K562 (cell line): ENCODE results near the gene ATP6V1F. TPM values are rescaled to one million over a fixed set of nuclear protein-coding genes. Genes with fewer than 3 reads are reported as not detected.

ENCODE experiments used
- ATAC-seq: fragments of 200-7000 bp; cut with Tn5 transposase; 3 replicates; pipeline ENCODE4 v1.9.1; 2020; ENCODE audit warnings: moderate library complexity
- BruUV-seq: library from RNA; stranded (reverse); fragments of 400-500 nt; replicated peaks from 2 replicates; lab custom pipeline; 2021; lab: Mats Ljungman, UMichigan
- CTCF ChIA-PET: fragments of 300-600 bp; formaldehyde crosslinking; extraction: SDS; loops from one replicate; lab custom pipeline; 2021; ENCODE audit warnings: low intra/inter-chr PET ratio; lab: Yijun Ruan, JAX
- POLR2A ChIA-PET: fragments of 300-600, 350-650 bp; sonication (Branson Sonifier 250); formaldehyde crosslinking; extraction: SDS; loops from one replicate; lab custom pipeline; 2021; ENCODE audit warnings: antibody characterized with exemption, inconsistent platforms; lab: Yijun Ruan, JAX
- DNase-seq, 4 experiments: peaks; one replicate each; pipeline versions ENCODE4 v3.0.0 to v3.0.0-alpha.2; 2011 to 2018; ENCODE audit warnings: low spot score in 3 of 4, mixed read lengths in 3 of 4; ENCODE audit errors: extremely low read depth in 1 of 4
- FAIRE-seq: peaks from 2 replicates; lab custom pipeline; 2011; peaks lifted over from hg19 to GRCh38; lab: Jason Lieb, UNC
- H2AFZ ChIP-seq: 2 replicates; pipeline ENCODE4 v1.6.0; 2011; ENCODE audit warnings: low read depth, low read length, control low read depth, inconsistent platforms
- H3K27ac ChIP-seq: fragments of 200-600 bp; 3 replicates; pipeline ENCODE4 v1.8.0; 2011; ENCODE audit warnings: low read depth, mild to moderate bottlenecking, control low read depth, inconsistent platforms, low read length, moderate library complexity, mixed read lengths; ENCODE audit errors: extremely low read depth
- H3K27me3 ChIP-seq, 2 experiments: fragments of 300-600 bp in 1 of 2; 2 replicates in 1 of 2; 3 replicates in 1 of 2; pipeline versions ENCODE4 v1.6.0 to v1.8.0; 2011; ENCODE audit warnings: inconsistent platforms in 2 of 2, low read length in 2 of 2, mild to moderate bottlenecking in 1 of 2, mixed read lengths in 1 of 2, moderate library complexity in 1 of 2; ENCODE audit not compliant: control insufficient read depth in 2 of 2, insufficient read depth in 2 of 2
- H3K36me3 ChIP-seq: fragments of 300-600 bp; 3 replicates; pipeline ENCODE4 v1.8.0; 2011; ENCODE audit warnings: mild to moderate bottlenecking, low read length, inconsistent platforms; ENCODE audit not compliant: control insufficient read depth, insufficient read depth
- H3K4me1 ChIP-seq, 2 experiments: fragments of 200-600 bp in 1 of 2; replicated peaks in 1 of 2; 2 replicates in 1 of 2; 3 replicates in 1 of 2; pipeline versions ENCODE4 v1.5.1 to v1.8.0; 2011; ENCODE audit warnings: inconsistent platforms in 2 of 2, low read length in 2 of 2, mild to moderate bottlenecking in 1 of 2, mixed read lengths in 1 of 2, moderate library complexity in 1 of 2; ENCODE audit not compliant: control insufficient read depth in 2 of 2, insufficient read depth in 2 of 2
- H3K4me2 ChIP-seq: 2 replicates; pipeline ENCODE4 v1.6.1; 2011; ENCODE audit warnings: low read length, control low read depth, inconsistent platforms, mixed read lengths; ENCODE audit not compliant: insufficient read depth
- H3K4me3 ChIP-seq: fragments of 200-600 bp; sonication (generic), shearing (Covaris generic); 2 replicates; pipeline ENCODE4 v1.5.1; 2016; ENCODE audit warnings: control low read depth, inconsistent platforms
- H3K79me2 ChIP-seq: fragments of 200-600 bp; 3 replicates; pipeline ENCODE4 v1.8.0; 2011; ENCODE audit warnings: low read length, inconsistent platforms; ENCODE audit not compliant: control insufficient read depth, insufficient read depth
- H3K9ac ChIP-seq, 2 experiments: 2 replicates each; pipeline versions ENCODE4 v1.6.0 to v1.6.1; 2011; ENCODE audit warnings: low read depth in 2 of 2, low read length in 2 of 2, control low read depth in 1 of 2, inconsistent platforms in 1 of 2, mild to moderate bottlenecking in 1 of 2, mixed read lengths in 1 of 2; ENCODE audit not compliant: insufficient read depth in 1 of 2
- H3K9me1 ChIP-seq: one replicate; pipeline ENCODE4 v1.6.0; 2011; ENCODE audit warnings: inconsistent platforms, mild to moderate bottlenecking, low read length, moderate library complexity; ENCODE audit not compliant: control insufficient read depth, insufficient read depth
- H3K9me3 ChIP-seq: replicated peaks from 2 replicates; pipeline ENCODE4 v1.5.1; 2011; ENCODE audit warnings: low read depth, low read length, inconsistent platforms; ENCODE audit not compliant: control insufficient read depth, insufficient read depth
- H4K20me1 ChIP-seq: replicated peaks from 2 replicates; pipeline ENCODE4 v1.6.1; 2011; ENCODE audit warnings: low read length, inconsistent platforms, mixed read lengths; ENCODE audit not compliant: control insufficient read depth, insufficient read depth
- ATF3 ChIP-seq, 2 experiments: fragments of 450-650 bp in 1 of 2; sonication (generic) in 1 of 2; formaldehyde crosslinking in 1 of 2; IDR thresholded peaks in 1 of 2; conservative IDR thresholded peaks in 1 of 2; 2 replicates each; pipeline versions ENCODE4 v1.6.1 to v1.8.1; 2016 to 2023; ENCODE audit warnings: mild to moderate bottlenecking in 2 of 2, moderate library complexity in 2 of 2, inconsistent platforms in 1 of 2, missing genetic modification reagents in 1 of 2
- ETV6 ChIP-seq, 3 experiments: fragments of 150-350 bp in 1 of 3; sonication (generic) in 1 of 3; formaldehyde crosslinking in 1 of 3; IDR thresholded peaks; 2 replicates each; pipeline versions ENCODE4 v1.6.1 to v1.8.0; 2014 to 2022; ENCODE audit warnings: borderline replicate concordance in 2 of 3, low read depth in 2 of 3, antibody characterized with exemption in 1 of 3, low read length in 1 of 3, mild to moderate bottlenecking in 1 of 3, missing genetic modification reagents in 1 of 3
- PCBP2 ChIP-seq: fragments of 200-400 bp; formaldehyde crosslinking; IDR thresholded peaks from 2 replicates; pipeline ENCODE4 v1.6.1; 2018; ENCODE audit warnings: low read length, low read depth, mild to moderate bottlenecking, moderate library complexity; ENCODE audit not compliant: poor library complexity, severe bottlenecking
- PREB ChIP-seq: sonication (generic); formaldehyde crosslinking; IDR thresholded peaks from 2 replicates; pipeline ENCODE4 v1.8.1; 2023; ENCODE audit warnings: mild to moderate bottlenecking, missing genetic modification reagents
- SIRT6 ChIP-seq: IDR thresholded peaks from one replicate; pipeline ENCODE4 v1.6.1; 2012; ENCODE audit warnings: low read depth, mild to moderate bottlenecking, control low read depth, inconsistent platforms, low read length, moderate library complexity
- USF1 ChIP-seq: sonication (generic); formaldehyde crosslinking; IDR thresholded peaks from 2 replicates; pipeline ENCODE4 v1.9.0; 2022; ENCODE audit warnings: mild to moderate bottlenecking, missing genetic modification reagents
- ZNF384 ChIP-seq: IDR thresholded peaks from 2 replicates; pipeline ENCODE4 v1.6.1; 2012; ENCODE audit warnings: low read depth, low read length, improper control_type of control experiment
- WGBS: fragments of 100-300 bp; shearing (Covaris generic); methylation state at CpG from one replicate; pipeline ENCODE4 v1.1.6; 2016; ENCODE audit warnings: low coverage, mixed read lengths; ENCODE audit not compliant: insufficient coverage; ENCODE audit errors: missing lambda C conversion rate; 5-methylcytosine and 5-hydroxymethylcytosine counted together
- in situ Hi-C: fragments of 300-500 bp; cut with MboI; formaldehyde crosslinking; loops from 4 replicates; pipeline ENCODE4 v1.15.0; 2018; ENCODE audit warnings: inconsistent platforms, mixed read lengths
- intact Hi-C: fragments of 100-400 bp; cut with micrococcal nuclease; formaldehyde crosslinking; loops from 2 replicates; pipeline ENCODE4 v1.14.2; 2022
- polyA plus RNA-seq, 8 experiments: library from polyadenylated mRNA; depleted of rRNA in 4 of 8; stranded (reverse) in 5 of 8; unstranded in 3 of 8; fragments of >200 nt; fragmentation: Nextera tagmentation in 2 of 8; fragmentation: Illumina TruSeq in 1 of 8; extraction: Ambion mirVana in 2 of 8; extraction: Trizol in 1 of 8; gene quantifications; 2 replicates each; pipeline versions ENCODE4 v1.2.1 to v1.2.3, GENCODE V29; 2011 to 2014; ENCODE audit warnings: inconsistent platforms in 1 of 8, missing spikeins in 1 of 8
- total RNA-seq, 7 experiments: library from RNA; depleted of rRNA in 6 of 7; stranded (reverse); fragments of >200 nt in 6 of 7; fragmentation: Illumina TruSeq in 2 of 7; extraction: Trizol in 2 of 7; gene quantifications; 2 replicates each; pipeline versions ENCODE4 v1.2.1 to v1.2.3, GENCODE V29; 2011 to 2021; ENCODE audit warnings: low replicate concordance in 1 of 7
- TF ChIP-seq, protein P1 (sequence below): sonication (generic); formaldehyde crosslinking; IDR thresholded peaks from 2 replicates; pipeline ENCODE4 v1.8.0; 2022; ENCODE audit warnings: mild to moderate bottlenecking, missing genetic modification reagents
- TF ChIP-seq, protein P2 (sequence below): sonication (generic); formaldehyde crosslinking; IDR thresholded peaks from 2 replicates; pipeline ENCODE4 v1.8.1; 2023; ENCODE audit warnings: mild to moderate bottlenecking, missing genetic modification reagents

The ATP6V1F gene
- total and polyA plus RNA-seq, 9 of the 15 experiments (the other 6 are each of a cell fraction or from before 2014, with no cell fraction given), result 206 to 1,123 (median 542) TPM

- TF ChIP-seq, protein P1, sequence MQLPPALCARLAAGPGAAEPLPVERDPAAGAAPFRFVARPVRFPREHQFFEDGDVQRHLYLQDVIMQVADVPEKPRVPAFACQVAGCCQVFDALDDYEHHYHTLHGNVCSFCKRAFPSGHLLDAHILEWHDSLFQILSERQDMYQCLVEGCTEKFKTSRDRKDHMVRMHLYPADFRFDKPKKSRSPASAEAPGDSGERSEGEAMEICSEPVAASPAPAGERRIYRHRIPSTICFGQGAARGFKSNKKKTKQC (CRISPR knock-in tag), result 0 out of 2 replicates have a peak, but pooled peaks have one; percentile 19
Observed at GRCh38 chr7:128874140-128875031, 11.7 kb downstream of the ATP6V1F start (continued).

DNA sequence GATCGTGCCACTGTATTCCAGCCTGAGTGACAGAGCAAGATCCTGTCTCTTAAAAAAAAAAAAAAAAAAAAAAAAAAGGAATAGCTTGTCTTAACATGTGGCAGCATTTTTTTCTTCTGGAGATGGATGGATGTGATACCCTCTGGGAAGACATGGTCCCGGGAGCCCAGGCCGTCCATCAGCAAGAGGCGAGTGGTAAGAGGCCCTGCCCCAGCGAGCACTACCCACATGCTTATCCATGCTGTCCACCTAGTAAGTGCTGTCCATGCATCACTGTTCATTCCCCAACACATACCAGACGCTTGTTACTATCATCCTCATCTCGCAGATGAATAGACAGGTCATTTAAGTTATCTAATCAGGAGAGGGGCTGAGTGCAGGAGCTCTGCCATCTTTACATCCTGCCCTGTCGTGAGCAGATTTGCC lies 12.9 kb downstream of the ATP6V1F start:
- ATAC-seq, result no peak
- H4K20me1 ChIP-seq, result no peaks in the 10 kb centered on the region; the same call in 1 of the 2 replicates
- in situ Hi-C loops (loop anchor here (5.0 kb wide), 1 partner anchor 398 kb away; the partner anchor contains the start of gene METTL2B), intact Hi-C loops (no loop called here)
- no peaks in the 10 kb centered on the region for H3K9me1 ChIP-seq
- no peaks in the 10 kb centered on the region for H3K27me3 ChIP-seq
- H3K9me3 ChIP-seq, result no peaks in the 10 kb centered on the region
- WGBS, result 16% methylated on average over 8 of the region's 8 CpGs
- no peaks in the 10 kb centered on the region for H3K36me3 ChIP-seq
- no peak for DNase-seq
- BruUV-seq, result no TSS peak
- CTCF ChIA-PET, result interaction anchor here (0.6 kb wide), 1 partner anchor 79 kb away, joined by 4 read pairs; no protein-coding TSS in a partner anchor
- no peak overlapping the region for H3K4me3 ChIP-seq
- POLR2A ChIA-PET, result interaction anchor here (1.2 to 1.8 kb wide), 4 partner anchors 8 to 119 kb away, joined by 3 to 9 read pairs (median 5); partner anchors contain the start of gene ATP6V1F
- H2AFZ ChIP-seq, result no peak overlapping the region
- H3K4me2 ChIP-seq, result no peak overlapping the region
- no peaks in the 10 kb centered on the region for H3K79me2 ChIP-seq
- H3K4me1 ChIP-seq, result peaks cover 0 to 48% of the 10 kb centered on the region in 2 experiments; a peak in 3 of 5 replicates
- no peak overlapping the region for H3K27ac ChIP-seq
- H3K9ac ChIP-seq, result 0 out of 4 replicates have a peak overlapping the region, but pooled peaks of 1 of the 2 experiments have one; percentile 26
- FAIRE-seq, result no peak
- TF ChIP-seq PCBP2, result no peak
- no peak for TF ChIP-seq SIRT6
- TF ChIP-seq ZNF384, result peak; percentile 50; the same call in 1 of the 2 replicates
- TF ChIP-seq, protein P2, sequence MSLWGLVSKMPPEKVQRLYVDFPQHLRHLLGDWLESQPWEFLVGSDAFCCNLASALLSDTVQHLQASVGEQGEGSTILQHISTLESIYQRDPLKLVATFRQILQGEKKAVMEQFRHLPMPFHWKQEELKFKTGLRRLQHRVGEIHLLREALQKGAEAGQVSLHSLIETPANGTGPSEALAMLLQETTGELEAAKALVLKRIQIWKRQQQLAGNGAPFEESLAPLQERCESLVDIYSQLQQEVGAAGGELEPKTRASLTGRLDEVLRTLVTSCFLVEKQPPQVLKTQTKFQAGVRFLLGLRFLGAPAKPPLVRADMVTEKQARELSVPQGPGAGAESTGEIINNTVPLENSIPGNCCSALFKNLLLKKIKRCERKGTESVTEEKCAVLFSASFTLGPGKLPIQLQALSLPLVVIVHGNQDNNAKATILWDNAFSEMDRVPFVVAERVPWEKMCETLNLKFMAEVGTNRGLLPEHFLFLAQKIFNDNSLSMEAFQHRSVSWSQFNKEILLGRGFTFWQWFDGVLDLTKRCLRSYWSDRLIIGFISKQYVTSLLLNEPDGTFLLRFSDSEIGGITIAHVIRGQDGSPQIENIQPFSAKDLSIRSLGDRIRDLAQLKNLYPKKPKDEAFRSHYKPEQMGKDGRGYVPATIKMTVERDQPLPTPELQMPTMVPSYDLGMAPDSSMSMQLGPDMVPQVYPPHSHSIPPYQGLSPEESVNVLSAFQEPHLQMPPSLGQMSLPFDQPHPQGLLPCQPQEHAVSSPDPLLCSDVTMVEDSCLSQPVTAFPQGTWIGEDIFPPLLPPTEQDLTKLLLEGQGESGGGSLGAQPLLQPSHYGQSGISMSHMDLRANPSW (CRISPR knock-in tag), result no peak
- TF ChIP-seq USF1, result no peak
- TF ChIP-seq ATF3 (IDR thresholded peaks at IDR 0.05), result no peak
- TF ChIP-seq ATF3 (CRISPR knock-in tag; conservative IDR thresholded peaks at IDR 0.05), result no peak
- no peak for TF ChIP-seq ETV6 (IDR thresholded peaks at IDR 0.05; ENCODE audit: borderline replicate concordance in 1 of 2, low read depth in 2 of 2, low read length in 1 of 2)
- TF ChIP-seq ETV6 (CRISPR knock-in tag; IDR thresholded peaks at IDR 0.05; ENCODE audit: borderline replicate concordance), result no peak
- TF ChIP-seq PREB, result no peak
